ENCODE measurements around the gene TBXAS1.

TBXAS1 gene

GRCh38 chr7:139946533-139946932, 117.5 kb downstream of the TBXAS1 start:
- DNase-seq (ENCODE audit: low read depth, low spot score): no peak

- no peak for DNase-seq (ENCODE audit: low read depth, low spot score)
Observed at GRCh38 chr7:139947021-139947420, 118.0 kb downstream of the TBXAS1 start.

GRCh38 chr7:139948167-139948566, 119.1 kb downstream of the TBXAS1 start:
- no peak for DNase-seq (ENCODE audit: low read depth, low spot score)

- no peak for DNase-seq (ENCODE audit: low read depth, low spot score)
Observed at GRCh38 chr7:139948587-139949335, 119.7 kb downstream of the TBXAS1 start.

- DNase-seq (ENCODE audit: low read depth, low spot score): no peak
Observed at GRCh38 chr7:139949629-139950028, 120.6 kb downstream of the TBXAS1 start.

- no peak for DNase-seq (ENCODE audit: low read depth, low spot score)
Observed at GRCh38 chr7:139950881-139951525, 121.9 kb downstream of the TBXAS1 start.

- no peak for DNase-seq (ENCODE audit: low read depth, low spot score)
Observed at GRCh38 chr7:139953229-139953628, 124.2 kb downstream of the TBXAS1 start.

GRCh38 chr7:139955109-139955820, 126.2 kb downstream of the TBXAS1 start:
- no peak for DNase-seq (ENCODE audit: low read depth, low spot score)

GRCh38 chr7:139958599-139959284, 129.7 kb downstream of the TBXAS1 start:
- DNase-seq (ENCODE audit: low read depth, low spot score): no peak

GRCh38 chr7:139959285-139959628, 130.2 kb downstream of the TBXAS1 start:
- DNase-seq (ENCODE audit: low read depth, low spot score): no peak

- no peak for DNase-seq (ENCODE audit: low read depth, low spot score)
Observed at GRCh38 chr7:139959718-139960117, 130.7 kb downstream of the TBXAS1 start.

GRCh38 chr7:139960157-139960556, 131.1 kb downstream of the TBXAS1 start:
- DNase-seq (ENCODE audit: low read depth, low spot score): no peak

GRCh38 chr7:139965942-139966628, 137.0 kb downstream of the TBXAS1 start:
- no peak for DNase-seq (ENCODE audit: low read depth, low spot score)

GRCh38 chr7:139966949-139967348, 137.9 kb downstream of the TBXAS1 start:
- no peak for DNase-seq (ENCODE audit: low read depth, low spot score)

GRCh38 chr7:139968931-139969330, 139.9 kb downstream of the TBXAS1 start:
- no peak for DNase-seq (ENCODE audit: low read depth, low spot score)

GRCh38 chr7:139972029-139972428, 143.0 kb downstream of the TBXAS1 start:
- DNase-seq (ENCODE audit: low read depth, low spot score): no peak

GRCh38 chr7:139973101-139974050, 144.3 kb downstream of the TBXAS1 start:
- no peak for DNase-seq (ENCODE audit: low read depth, low spot score)

GRCh38 chr7:139974179-139974811, 145.2 kb downstream of the TBXAS1 start:
- DNase-seq (ENCODE audit: low read depth, low spot score): no peak

GRCh38 chr7:139976055-139976837, 147.2 kb downstream of the TBXAS1 start:
- DNase-seq (ENCODE audit: low read depth, low spot score): no peak

Data from astrocyte of the hippocampus (primary cell).